Measurements from ENCODE around the gene AFAP1L1. TPM values are rescaled to one million over a fixed set of nuclear protein-coding genes. Genes with fewer than 3 reads are reported as not detected.
A peak's percentile ranks its signal among the peaks of the same experiment; 100 is the strongest.

Gene AFAP1L1
- total and polyA plus RNA-seq, 2 of the 13 experiments (the other 11 are each of a cell fraction or from before 2014, with no cell fraction given): 0.38 to 1.0 TPM

- under 1% methylated on average over 10 of the region's 12 CpGs for WGBS (ENCODE audit: low lambda C conversion rate)
- no TSS peak for BruUV-seq (replicated peaks)
- intact Hi-C loops (cut with micrococcal nuclease; ENCODE audit: unreplicated experiment): loop anchor here (2.0 kb wide), 1 partner anchor 22 kb away; the partner anchor contains the start of gene GRPEL2
- Histone ChIP-seq H3K79me2 (ENCODE audit: insufficient read depth, low read length) (no peaks in the 10 kb centered on the region), H4K20me1 (ENCODE audit: insufficient read depth, low read length) (no peaks in the 10 kb centered on the region), H3K9me3 (ENCODE audit: low read length) (no peaks in the 10 kb centered on the region), H3K4me1 (ENCODE audit: insufficient read depth, low read length) (peaks cover 61% of the 10 kb centered on the region), H3K27ac (ENCODE audit: extremely low read length, insufficient read depth, low read length) (peak overlapping the region; percentile 54), H3K4me3 (replicated peaks in 1 of 3; ENCODE audit: insufficient read depth in 1 of 3, low read depth in 2 of 3, low read length in 3 of 3) (peak overlapping the region in 1 of 3 experiments; percentile 31; a peak in 1 of 6 replicates), H3K27me3 (ENCODE audit: control insufficient read depth in 1 of 2, insufficient read depth in 2 of 2, low read length in 2 of 2) (no peaks in the 10 kb centered on the region), H3K4me2 (ENCODE audit: low read depth, low read length) (peak overlapping the region; percentile 56), H3K9ac (ENCODE audit: insufficient read depth, low read depth, low read length) (no peak overlapping the region), H3K36me3 (replicated peaks in 1 of 2; ENCODE audit: control insufficient read depth in 1 of 2, insufficient read depth in 2 of 2, low read length in 2 of 2) (no peaks in the 10 kb centered on the region), H2AFZ (ENCODE audit: low read length) (no peak overlapping the region)
- FAIRE-seq: peak; percentile 70
- ChIA-PET CTCF (ENCODE audit: low intra/inter-chr PET ratio, low total read pairs) (interaction anchor here (1.1 kb wide), 1 partner anchor 45 kb away, joined by 4 read pairs; no protein-coding TSS in a partner anchor), POLR2A (interaction anchor here (1.0 to 6.7 kb wide), 2 partner anchors 22 to 45 kb away, joined by 4 to 93 read pairs; partner anchors contain the start of gene GRPEL2)
- peak; percentile 71 for ATAC-seq
- in situ Hi-C loops (cut with HindIII; ENCODE audit: extremely low pct_ligation_motif_present, low pct_unique_long_range_greater_than_20kb): loop anchor here (5.0 kb wide), 2 partner anchors 50 to 110 kb away; no protein-coding TSS in a partner anchor
- DNase-seq (ENCODE audit: low spot score): peak; percentile 77
- TF ChIP-seq ERF (CRISPR knock-in tag; IDR thresholded peaks at IDR 0.05): no peak
- TF ChIP-seq REST (IDR thresholded peaks at IDR 0.05; ENCODE audit: borderline replicate concordance in 1 of 2, low read depth in 1 of 2, low read length in 2 of 2): no peak
- peak; percentile 49 for TF ChIP-seq FOXA3 (CRISPR knock-in tag; IDR thresholded peaks at IDR 0.05)
- TF ChIP-seq DMAP1 (CRISPR knock-in tag; IDR thresholded peaks at IDR 0.05): peak; percentile 34; the same call in 1 of the 2 replicates
- TF ChIP-seq, protein P1, sequence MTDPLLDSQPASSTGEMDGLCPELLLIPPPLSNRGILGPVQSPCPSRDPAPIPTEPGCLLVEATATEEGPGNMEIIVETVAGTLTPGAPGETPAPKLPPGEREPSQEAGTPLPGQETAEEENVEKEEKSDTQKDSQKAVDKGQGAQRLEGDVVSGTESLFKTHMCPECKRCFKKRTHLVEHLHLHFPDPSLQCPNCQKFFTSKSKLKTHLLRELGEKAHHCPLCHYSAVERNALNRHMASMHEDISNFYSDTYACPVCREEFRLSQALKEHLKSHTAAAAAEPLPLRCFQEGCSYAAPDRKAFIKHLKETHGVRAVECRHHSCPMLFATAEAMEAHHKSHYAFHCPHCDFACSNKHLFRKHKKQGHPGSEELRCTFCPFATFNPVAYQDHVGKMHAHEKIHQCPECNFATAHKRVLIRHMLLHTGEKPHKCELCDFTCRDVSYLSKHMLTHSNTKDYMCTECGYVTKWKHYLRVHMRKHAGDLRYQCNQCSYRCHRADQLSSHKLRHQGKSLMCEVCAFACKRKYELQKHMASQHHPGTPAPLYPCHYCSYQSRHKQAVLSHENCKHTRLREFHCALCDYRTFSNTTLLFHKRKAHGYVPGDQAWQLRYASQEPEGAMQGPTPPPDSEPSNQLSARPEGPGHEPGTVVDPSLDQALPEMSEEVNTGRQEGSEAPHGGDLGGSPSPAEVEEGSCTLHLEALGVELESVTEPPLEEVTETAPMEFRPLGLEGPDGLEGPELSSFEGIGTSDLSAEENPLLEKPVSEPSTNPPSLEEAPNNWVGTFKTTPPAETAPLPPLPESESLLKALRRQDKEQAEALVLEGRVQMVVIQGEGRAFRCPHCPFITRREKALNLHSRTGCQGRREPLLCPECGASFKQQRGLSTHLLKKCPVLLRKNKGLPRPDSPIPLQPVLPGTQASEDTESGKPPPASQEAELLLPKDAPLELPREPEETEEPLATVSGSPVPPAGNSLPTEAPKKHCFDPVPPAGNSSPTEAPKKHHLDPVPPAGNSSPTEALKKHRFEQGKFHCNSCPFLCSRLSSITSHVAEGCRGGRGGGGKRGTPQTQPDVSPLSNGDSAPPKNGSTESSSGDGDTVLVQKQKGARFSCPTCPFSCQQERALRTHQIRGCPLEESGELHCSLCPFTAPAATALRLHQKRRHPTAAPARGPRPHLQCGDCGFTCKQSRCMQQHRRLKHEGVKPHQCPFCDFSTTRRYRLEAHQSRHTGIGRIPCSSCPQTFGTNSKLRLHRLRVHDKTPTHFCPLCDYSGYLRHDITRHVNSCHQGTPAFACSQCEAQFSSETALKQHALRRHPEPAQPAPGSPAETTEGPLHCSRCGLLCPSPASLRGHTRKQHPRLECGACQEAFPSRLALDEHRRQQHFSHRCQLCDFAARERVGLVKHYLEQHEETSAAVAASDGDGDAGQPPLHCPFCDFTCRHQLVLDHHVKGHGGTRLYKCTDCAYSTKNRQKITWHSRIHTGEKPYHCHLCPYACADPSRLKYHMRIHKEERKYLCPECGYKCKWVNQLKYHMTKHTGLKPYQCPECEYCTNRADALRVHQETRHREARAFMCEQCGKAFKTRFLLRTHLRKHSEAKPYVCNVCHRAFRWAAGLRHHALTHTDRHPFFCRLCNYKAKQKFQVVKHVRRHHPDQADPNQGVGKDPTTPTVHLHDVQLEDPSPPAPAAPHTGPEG (CRISPR knock-in tag; IDR thresholded peaks at IDR 0.05): no peak
- TF ChIP-seq, protein P2, sequence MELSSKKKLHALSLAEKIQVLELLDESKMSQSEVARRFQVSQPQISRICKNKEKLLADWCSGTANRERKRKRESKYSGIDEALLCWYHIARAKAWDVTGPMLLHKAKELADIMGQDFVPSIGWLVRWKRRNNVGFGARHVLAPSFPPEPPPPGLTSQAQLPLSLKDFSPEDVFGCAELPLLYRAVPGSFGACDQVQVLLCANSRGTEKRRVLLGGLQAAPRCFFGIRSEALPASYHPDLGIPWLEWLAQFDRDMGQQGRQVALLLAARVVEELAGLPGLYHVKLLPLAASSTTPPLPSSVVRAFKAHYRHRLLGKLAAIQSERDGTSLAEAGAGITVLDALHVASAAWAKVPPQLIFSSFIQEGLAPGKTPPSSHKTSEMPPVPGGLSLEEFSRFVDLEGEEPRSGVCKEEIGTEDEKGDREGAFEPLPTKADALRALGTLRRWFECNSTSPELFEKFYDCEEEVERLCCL (CRISPR knock-in tag; IDR thresholded peaks at IDR 0.05; ENCODE audit: borderline replicate concordance): no peak
- TF ChIP-seq ZMYM4 (CRISPR knock-in tag; IDR thresholded peaks at IDR 0.05): peak; percentile 74
- TF ChIP-seq NR2F6 (IDR thresholded peaks at IDR 0.05): no peak
- TF ChIP-seq NR2F6 (CRISPR knock-in tag; IDR thresholded peaks at IDR 0.05): peak; percentile 55; the same call in 1 of the 2 replicates
- TF ChIP-seq, protein P3, sequence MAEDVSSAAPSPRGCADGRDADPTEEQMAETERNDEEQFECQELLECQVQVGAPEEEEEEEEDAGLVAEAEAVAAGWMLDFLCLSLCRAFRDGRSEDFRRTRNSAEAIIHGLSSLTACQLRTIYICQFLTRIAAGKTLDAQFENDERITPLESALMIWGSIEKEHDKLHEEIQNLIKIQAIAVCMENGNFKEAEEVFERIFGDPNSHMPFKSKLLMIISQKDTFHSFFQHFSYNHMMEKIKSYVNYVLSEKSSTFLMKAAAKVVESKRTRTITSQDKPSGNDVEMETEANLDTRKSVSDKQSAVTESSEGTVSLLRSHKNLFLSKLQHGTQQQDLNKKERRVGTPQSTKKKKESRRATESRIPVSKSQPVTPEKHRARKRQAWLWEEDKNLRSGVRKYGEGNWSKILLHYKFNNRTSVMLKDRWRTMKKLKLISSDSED (CRISPR knock-in tag; IDR thresholded peaks at IDR 0.05): no peak
- TF ChIP-seq HNF4A (CRISPR knock-in tag; IDR thresholded peaks at IDR 0.05): peak; percentile 98
- no peak for TF ChIP-seq NFE2L2 (IDR thresholded peaks at IDR 0.05; ENCODE audit: low read length)
Observed at GRCh38 chr5:149322518-149322917, 50.9 kb downstream of the AFAP1L1 start.

Data from HepG2 (cell line).